Measurements from ENCODE around the gene CARHSP1.
"Not testable (repeated sequence)": the region's sequence is repeated elsewhere in the genome, so short reads cannot be mapped to it uniquely, and the experiment has no call there.

Gene CARHSP1

DNA sequence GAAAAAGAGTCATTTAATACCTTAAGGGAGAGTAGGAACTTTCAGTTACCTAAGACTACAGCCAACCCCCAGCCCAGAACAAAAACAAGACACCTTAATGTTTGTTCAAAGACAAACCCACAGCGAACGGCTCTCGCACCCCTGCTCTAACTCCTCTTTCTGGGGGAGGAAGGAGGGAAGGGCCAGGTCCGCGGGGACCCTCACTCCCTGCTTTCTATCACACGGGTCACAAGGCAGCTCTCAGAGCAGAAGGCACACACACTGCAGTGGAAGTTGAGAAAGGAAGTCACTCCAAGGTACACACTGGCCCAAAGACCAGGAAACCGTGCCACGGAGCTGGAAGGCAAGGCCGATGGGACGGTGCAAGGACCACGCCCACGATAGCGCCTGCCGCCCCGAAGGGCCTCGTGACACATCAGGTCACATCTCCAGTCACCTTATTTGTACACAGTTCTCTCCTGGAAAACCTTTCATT lies 23.3 kb upstream of the CARHSP1 start:
- DNase-seq = no peak

- no peak for DNase-seq
Measured at GRCh38 chr16:8890549-8890921, 21.7 kb upstream of the CARHSP1 start.

- no peak for DNase-seq
Measured at GRCh38 chr16:8889893-8890548, 21.2 kb upstream of the CARHSP1 start.

- DNase-seq = no peak
Measured at GRCh38 chr16:8888951-8889892, 20.4 kb upstream of the CARHSP1 start.

DNA sequence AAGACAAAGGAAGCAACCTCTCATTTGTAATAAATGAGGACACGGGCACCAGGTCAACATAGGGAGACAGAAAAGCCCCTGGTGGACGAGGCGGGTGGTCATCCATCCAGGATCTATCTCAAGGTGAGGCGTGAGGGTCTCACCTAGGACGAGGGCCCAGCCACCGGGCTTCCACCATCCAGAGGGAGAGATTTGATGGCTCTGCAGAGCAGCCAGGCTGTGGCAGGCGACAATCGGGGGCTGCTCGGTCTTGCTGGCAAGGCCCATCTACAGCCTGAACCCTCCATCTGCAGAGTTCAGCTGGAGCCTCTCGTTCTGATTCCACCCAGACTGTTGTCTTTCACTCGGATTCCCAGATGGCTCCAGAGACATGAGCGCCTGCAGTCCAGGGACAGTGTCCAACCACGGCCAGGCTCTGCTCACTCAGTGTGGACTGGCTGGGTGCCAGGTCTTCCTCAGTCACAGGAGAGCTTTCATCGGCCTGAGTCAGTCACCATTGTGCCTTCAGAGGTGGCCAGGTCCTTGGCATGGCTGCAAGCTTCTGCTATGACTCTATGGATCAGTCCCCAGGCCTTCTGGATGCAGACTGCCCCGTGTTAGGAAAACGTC lies 19.2 kb upstream of the CARHSP1 start:
- no peak for DNase-seq

- no peak for DNase-seq
Measured at GRCh38 chr16:8887431-8887765, 18.6 kb upstream of the CARHSP1 start.

GRCh38 chr16:8886593-8887430 lies 18.0 kb upstream of the CARHSP1 start:
- no peak for DNase-seq

- no peak for DNase-seq
Measured at GRCh38 chr16:8885674-8886592, 17.1 kb upstream of the CARHSP1 start.

DNA sequence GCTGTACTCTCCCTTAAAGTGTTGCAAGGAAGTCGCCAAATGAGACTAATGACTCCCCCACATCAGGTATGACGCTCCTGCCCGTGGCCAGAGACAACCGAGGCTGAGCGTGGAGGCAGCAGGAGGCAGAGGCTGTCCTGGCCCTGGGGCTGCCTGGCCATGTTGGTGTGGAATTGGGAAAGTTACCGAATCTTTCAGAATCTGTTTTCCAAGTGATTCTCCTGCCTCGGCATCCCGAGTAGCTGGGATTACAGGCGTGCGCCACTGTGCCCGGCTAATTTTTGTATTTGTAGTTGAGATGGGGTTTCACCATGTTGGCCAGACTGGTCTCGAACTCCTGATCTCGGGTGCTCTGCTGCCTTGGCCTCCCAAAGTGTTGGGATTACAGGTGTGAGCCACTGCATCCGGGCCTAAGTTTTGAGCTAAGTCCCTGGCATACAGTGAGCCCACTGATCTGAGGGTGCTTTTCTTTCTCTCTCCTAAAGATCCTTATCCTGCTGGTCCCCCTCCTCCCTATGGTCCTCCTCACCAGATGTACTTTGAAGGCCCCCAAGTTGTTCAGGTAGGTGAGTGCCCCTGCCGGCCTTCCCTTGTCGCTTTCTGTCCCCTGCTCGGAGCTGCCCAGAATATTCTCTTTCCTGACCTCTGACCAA lies 14.0 kb upstream of the CARHSP1 start:
- no peak for DNase-seq

- DNase-seq = no peak
Measured at GRCh38 chr16:8882041-8882617, 13.3 kb upstream of the CARHSP1 start, which contains the start of gene LITAFD. Gene LITAFD, plus strand, starts transcription at chr16:8882351. Its CDS starts 2,005 bp downstream, at chr16:8884356.

- no peak for DNase-seq
Measured at GRCh38 chr16:8880839-8881510, 12.2 kb upstream of the CARHSP1 start.

- DNase-seq = no peak
Measured at GRCh38 chr16:8878523-8878911, 9.7 kb upstream of the CARHSP1 start.

DNA sequence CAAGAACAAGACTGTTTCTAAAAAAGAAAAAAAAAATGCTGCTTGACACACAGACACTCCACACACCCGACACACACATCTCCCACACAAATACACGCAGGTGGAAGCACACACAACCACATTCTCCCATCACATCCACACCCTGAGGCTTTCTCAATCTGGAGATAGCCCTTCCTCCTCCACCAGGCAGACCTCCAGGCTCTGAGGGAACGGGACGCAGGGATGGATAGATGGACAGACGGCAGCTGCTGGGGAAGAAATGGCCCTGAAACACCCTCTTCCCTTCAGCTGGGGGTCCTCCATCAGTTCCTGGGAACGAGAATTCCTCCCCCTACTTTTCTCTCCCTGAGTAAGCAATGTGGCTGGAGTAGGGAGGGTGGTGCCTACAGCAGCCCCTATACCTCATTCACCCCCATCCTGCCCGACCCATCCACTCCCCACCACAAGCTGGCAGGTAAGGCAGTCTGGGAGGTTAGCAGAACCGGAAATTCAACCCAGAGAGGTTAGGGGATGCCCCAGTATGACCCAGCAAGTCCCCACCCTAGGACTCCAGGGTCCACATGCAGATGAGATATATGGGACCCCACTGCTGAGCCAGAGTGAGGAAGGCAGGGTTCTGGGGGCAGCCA lies 9.2 kb upstream of the CARHSP1 start:
- no peak for DNase-seq

DNA sequence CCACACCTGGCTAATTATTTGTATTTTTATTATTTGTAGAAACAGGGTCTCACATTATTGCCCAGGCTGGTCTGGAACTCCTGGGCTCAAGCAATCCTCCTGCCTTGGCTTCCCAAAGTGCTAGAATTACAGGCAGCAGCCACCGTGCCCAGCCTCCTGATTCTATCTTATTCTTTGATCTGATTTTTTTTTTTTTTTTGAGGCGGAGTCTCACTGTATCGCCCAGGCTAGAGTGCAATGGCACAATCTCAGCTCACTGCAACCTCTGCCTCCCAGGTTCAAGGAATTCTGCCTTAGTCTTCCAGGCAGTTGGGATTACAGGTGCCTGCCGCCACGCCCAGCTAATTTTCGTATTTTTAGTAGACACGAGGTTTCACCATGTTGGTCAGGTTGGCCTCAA lies 6.5 kb upstream of the CARHSP1 start:
- not testable (repeated sequence) for DNase-seq

GRCh38 chr16:8874388-8874787 lies 5.6 kb upstream of the CARHSP1 start:
- DNase-seq = no peak

DNA sequence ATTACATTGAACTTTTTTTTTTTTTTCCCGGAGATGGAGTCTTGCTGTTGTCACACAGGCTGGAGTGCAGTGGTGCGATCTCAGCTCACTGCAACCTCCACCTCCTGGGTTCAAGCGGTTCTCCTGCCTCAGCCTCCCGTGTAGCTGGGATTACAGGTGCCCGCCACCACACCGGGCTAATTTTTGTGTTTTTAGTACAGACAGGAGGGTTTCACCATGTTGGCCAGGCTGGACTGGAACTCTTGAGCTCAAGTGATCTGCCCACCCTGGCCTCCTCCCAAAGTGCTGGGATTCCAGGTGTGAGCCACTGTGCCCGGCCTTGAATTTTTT lies 5.0 kb upstream of the CARHSP1 start:
- DNase-seq = not testable (repeated sequence)

- DNase-seq = no peak
Measured at GRCh38 chr16:8872967-8873865, 4.4 kb upstream of the CARHSP1 start.

DNA sequence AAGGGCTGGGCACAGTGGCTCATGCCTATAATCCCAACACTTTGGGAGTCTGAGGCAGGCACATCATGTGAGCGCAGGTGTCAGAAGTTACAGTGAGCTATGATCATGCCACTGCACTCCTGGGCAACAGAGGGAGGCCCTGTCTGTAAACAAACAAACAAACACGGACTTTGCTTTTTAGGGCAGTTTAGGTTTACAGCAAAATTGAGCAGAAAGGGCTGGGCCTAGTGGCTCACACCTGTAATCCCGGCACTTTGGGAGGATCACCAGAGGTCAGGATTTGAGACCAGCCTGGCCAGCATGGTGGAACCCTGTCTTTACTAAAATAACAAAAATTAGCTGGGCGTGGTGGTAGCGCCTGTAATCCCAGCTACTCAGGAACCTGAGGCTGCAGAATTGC lies 3.3 kb upstream of the CARHSP1 start:
- DNase-seq = no peak

GRCh38 chr16:8869988-8870241 lies 1.1 kb upstream of the CARHSP1 start:
- DNase-seq = not testable (repeated sequence)
